Transverse colon (tissue), 4 donors: Measurements from ENCODE around the gene HCAR2. TPM values are rescaled to one million over a fixed set of nuclear protein-coding genes. Genes with fewer than 3 reads are reported as not detected.

ENCODE experiments used
- DNase-seq: peaks from one replicate; pipeline ENCODE4 v3.0.0-alpha.2; 2019
- H3K27ac ChIP-seq, 4 donors: fragments of 200-600 bp; sonication (generic); 2 replicates each; pipeline ENCODE4 v1.5.1; 2016 to 2018; ENCODE audit warnings: inconsistent platforms in 4 of 4
- H3K27me3 ChIP-seq: fragments of 200-600 bp; sonication (generic); 2 replicates; pipeline ENCODE4 v1.5.1; 2017; ENCODE audit warnings: inconsistent platforms
- H3K36me3 ChIP-seq, 4 donors: fragments of 200-600 bp; sonication (generic); 2 replicates each; pipeline ENCODE4 v1.5.1; 2017 to 2019; ENCODE audit warnings: inconsistent platforms in 4 of 4
- H3K4me1 ChIP-seq, 4 donors: fragments of 200-600 bp; sonication (generic); 2 replicates each; pipeline ENCODE4 v1.5.1; 2017 to 2020; ENCODE audit warnings: inconsistent platforms in 4 of 4
- H3K4me3 ChIP-seq, 4 donors: fragments of 200-600 bp; sonication (generic); 1 replicate in 1 of 4; 2 replicates in 3 of 4; pipeline versions ENCODE4 v1.5.1 to v1.6.1; 2017 to 2019; ENCODE audit warnings: inconsistent platforms in 4 of 4
- H3K9me3 ChIP-seq, 2 donors: fragments of 200-600 bp; sonication (generic); 2 replicates each; pipeline ENCODE4 v1.5.1; 2017 to 2019; ENCODE audit warnings: inconsistent platforms in 2 of 2
- CTCF ChIP-seq, 5 experiments: fragments of 200-600 bp in 3 of 5; fragments of 450-650 bp in 2 of 5; sonication (generic) in 3 of 5; IDR thresholded peaks; 1 replicate in 2 of 5; 2 replicates in 3 of 5; pipeline ENCODE4 v1.5.1; 2016 to 2017; ENCODE audit warnings: antibody characterized with exemption in 5 of 5, inconsistent platforms in 3 of 5, mild to moderate bottlenecking in 2 of 5, moderate library complexity in 1 of 5
- EP300 ChIP-seq: sonication (generic); formaldehyde crosslinking; IDR thresholded peaks from one replicate; pipeline ENCODE4 v1.6.1; 2017; ENCODE audit warnings: antibody characterized with exemption, low read depth
- POLR2A ChIP-seq: fragments of 450-650 bp; IDR thresholded peaks from one replicate; pipeline ENCODE4 v1.6.1; 2016; ENCODE audit warnings: antibody characterized with exemption, mild to moderate bottlenecking, moderate library complexity
- POLR2AphosphoS5 ChIP-seq, 3 donors: sonication (generic); formaldehyde crosslinking; IDR thresholded peaks; one replicate each; pipeline ENCODE4 v1.6.1; 2016; ENCODE audit warnings: antibody characterized with exemption in 3 of 3
- WGBS, 2 donors: methylation state at CpG; one replicate each; pipeline ENCODE4 v1.1.5; 2018; ENCODE audit warnings: low coverage in 1 of 2; 5-methylcytosine and 5-hydroxymethylcytosine counted together
- in situ Hi-C, 4 donors: fragments of 200-750 bp; cut with MboI; loops; one replicate each; pipeline versions ENCODE4 v1.15.0 to v1.15.1; 2017; ENCODE audit warnings: low sequenced_read_pairs in 3 of 4, low pct_ligation_motif_present in 1 of 4, low pct_unique_long_range_greater_than_20kb in 1 of 4
- intact Hi-C: fragments of 100-400 bp; cut with DNase I; formaldehyde crosslinking; loops from one replicate; pipeline ENCODE4 v1.15.1; 2023; ENCODE audit warnings: low total_unique reads
- total RNA-seq, 4 donors: library from RNA; depleted of rRNA; stranded (reverse); fragments of >200 nt; gene quantifications; one replicate each; pipeline ENCODE4 v1.1.0, GENCODE V29; 2016

Gene HCAR2
- total RNA-seq, 4 donors from 2014 or later = 0.27 TPM; not detected in 3

- DNase-seq = no peak
- 84 to 89% methylated on average over 3 to 4 of the region's 4 CpGs for WGBS, 2 donors
- Histone ChIP-seq H3K27me3 (no peaks in the 10 kb centered on the region), H3K9me3 (no peaks in the 10 kb centered on the region), H3K27ac (no peak overlapping the region), H3K4me3 (no peak overlapping the region), H3K4me1 (no peaks in the 10 kb centered on the region), H3K36me3 (no peaks in the 10 kb centered on the region)
- TF ChIP-seq EP300 = no peak
- TF ChIP-seq CTCF (IDR thresholded peaks at IDR 0.05) = no peak
- no peak for TF ChIP-seq POLR2A
- TF ChIP-seq POLR2AphosphoS5 (IDR thresholded peaks at IDR 0.05) = no peak
- intact Hi-C loops = no loop called here
- in situ Hi-C loops = no loop called here
Measured at GRCh38 chr12:122732611-122733010, 29.5 kb upstream of the HCAR2 start.

- in situ Hi-C loops (no loop called here), intact Hi-C loops (no loop called here)
- Histone ChIP-seq H3K27me3 (no peaks in the 10 kb centered on the region), H3K4me3 (no peak overlapping the region), H3K27ac (no peak overlapping the region), H3K9me3 (no peaks in the 10 kb centered on the region), H3K36me3 (no peaks in the 10 kb centered on the region), H3K4me1 (no peaks in the 10 kb centered on the region)
- DNase-seq = no peak
- WGBS, 2 donors = 82% methylated on average over 3 of the region's 3 CpGs; no CpG with 5 or more reads in 1 of the 2 donors
- TF ChIP-seq POLR2AphosphoS5 (IDR thresholded peaks at IDR 0.05) (no peak), EP300 (no peak), POLR2A (no peak), CTCF (IDR thresholded peaks at IDR 0.05) (no peak)
Measured at GRCh38 chr12:122732170-122732569, 29.0 kb upstream of the HCAR2 start.

DNA sequence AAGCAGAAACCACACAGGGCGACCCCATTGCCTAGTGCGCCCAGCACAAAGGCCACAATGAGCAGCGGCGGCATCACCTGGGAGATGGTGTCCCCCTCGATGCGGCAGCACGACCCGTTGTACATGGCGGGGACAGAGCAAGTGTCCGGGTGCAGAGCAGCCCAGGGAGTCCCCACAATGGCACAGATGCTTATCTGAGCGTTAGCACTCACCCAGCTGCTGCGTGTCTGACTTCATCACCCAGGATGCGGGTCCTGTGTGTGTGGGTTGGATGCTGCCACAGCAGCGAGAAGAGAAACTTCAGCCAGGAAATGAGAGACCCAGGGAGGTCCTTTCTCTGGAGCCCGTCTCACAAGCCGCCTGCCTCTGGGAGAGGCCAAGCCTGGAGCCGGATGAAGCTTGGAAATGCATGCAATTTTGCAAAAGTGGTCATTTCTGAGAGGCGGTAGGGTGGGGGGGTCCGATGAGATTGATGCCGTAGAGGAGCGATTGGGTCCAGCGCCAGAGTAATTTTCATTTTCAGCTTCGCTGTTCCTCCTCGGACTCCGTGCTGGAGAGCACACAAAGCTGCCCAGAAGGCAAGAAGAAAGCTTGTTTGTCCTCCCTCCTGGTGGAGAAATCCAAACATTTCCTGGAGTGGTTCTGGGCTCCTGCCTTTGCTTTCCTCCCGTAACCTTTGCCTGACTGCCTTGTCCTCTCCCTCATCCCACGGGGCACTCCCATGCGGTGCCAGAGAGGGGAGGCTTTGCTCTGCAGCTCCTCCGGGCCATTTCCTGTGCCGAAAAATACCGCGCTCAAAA lies 27.3 kb upstream of the HCAR2 start, which contains the start of gene HCAR1:
TSS of gene HCAR1 (minus strand) at position 630 of the 800 bp plus-strand sequence. CDS start at position 125, 505 bp downstream.
- Histone ChIP-seq H3K4me1 (no peaks in the 10 kb centered on the region), H3K27ac (no peak within 1 kb of the TSS), H3K4me3 (peak within 1 kb of the TSS in 1 of 4 donors; percentile 22), H3K27me3 (no peaks in the 10 kb centered on the region), H3K36me3 (no peaks in the 10 kb centered on the region), H3K9me3 (no peaks in the 10 kb centered on the region)
- no peak for DNase-seq
- WGBS, 2 donors = 57 to 69% methylated on average over 24 to 31 of the region's 32 CpGs
- no peak for TF ChIP-seq CTCF (IDR thresholded peaks at IDR 0.05)
- TF ChIP-seq EP300 = no peak
- TF ChIP-seq POLR2A = no peak
- no peak for TF ChIP-seq POLR2AphosphoS5 (IDR thresholded peaks at IDR 0.05)
- in situ Hi-C loops = no loop called here
- intact Hi-C loops = no loop called here

- 91% methylated on average over 27 of the region's 27 CpGs; no CpG with 5 or more reads in 1 of the 2 donors for WGBS, 2 donors
- H3K9me3 ChIP-seq = no peaks in the 10 kb centered on the region
- no peaks in the 10 kb centered on the region for H3K36me3 ChIP-seq
- DNase-seq = no peak
- intact Hi-C loops (no loop called here), in situ Hi-C loops (no loop called here)
- no peak for TF ChIP-seq POLR2AphosphoS5 (IDR thresholded peaks at IDR 0.05)
- TF ChIP-seq EP300 = no peak
- no peak for TF ChIP-seq POLR2A
- TF ChIP-seq CTCF (IDR thresholded peaks at IDR 0.05) = no peak
- no peak overlapping the region for H3K4me3 ChIP-seq
- H3K4me1 ChIP-seq = no peaks in the 10 kb centered on the region
- H3K27me3 ChIP-seq = no peaks in the 10 kb centered on the region
- H3K27ac ChIP-seq = no peak overlapping the region
Measured at GRCh38 chr12:122729583-122730214, 26.5 kb upstream of the HCAR2 start.
